IPS-18c (cell line): ENCODE data around the gene NR2C2AP.

ENCODE experiments used
- H3K4me3 ChIP-seq: 2 replicates; pipeline ENCODE4 v1.7.0; 2013; ENCODE audit warnings: low read depth, mild to moderate bottlenecking, low read length, moderate library complexity; ENCODE audit not compliant: insufficient read depth
- H3K9me3 ChIP-seq: one replicate; pipeline ENCODE4 v1.6.1; 2013; ENCODE audit warnings: mild to moderate bottlenecking, low read length, moderate library complexity; ENCODE audit not compliant: control insufficient read depth, insufficient read depth

The NR2C2AP gene

DNA sequence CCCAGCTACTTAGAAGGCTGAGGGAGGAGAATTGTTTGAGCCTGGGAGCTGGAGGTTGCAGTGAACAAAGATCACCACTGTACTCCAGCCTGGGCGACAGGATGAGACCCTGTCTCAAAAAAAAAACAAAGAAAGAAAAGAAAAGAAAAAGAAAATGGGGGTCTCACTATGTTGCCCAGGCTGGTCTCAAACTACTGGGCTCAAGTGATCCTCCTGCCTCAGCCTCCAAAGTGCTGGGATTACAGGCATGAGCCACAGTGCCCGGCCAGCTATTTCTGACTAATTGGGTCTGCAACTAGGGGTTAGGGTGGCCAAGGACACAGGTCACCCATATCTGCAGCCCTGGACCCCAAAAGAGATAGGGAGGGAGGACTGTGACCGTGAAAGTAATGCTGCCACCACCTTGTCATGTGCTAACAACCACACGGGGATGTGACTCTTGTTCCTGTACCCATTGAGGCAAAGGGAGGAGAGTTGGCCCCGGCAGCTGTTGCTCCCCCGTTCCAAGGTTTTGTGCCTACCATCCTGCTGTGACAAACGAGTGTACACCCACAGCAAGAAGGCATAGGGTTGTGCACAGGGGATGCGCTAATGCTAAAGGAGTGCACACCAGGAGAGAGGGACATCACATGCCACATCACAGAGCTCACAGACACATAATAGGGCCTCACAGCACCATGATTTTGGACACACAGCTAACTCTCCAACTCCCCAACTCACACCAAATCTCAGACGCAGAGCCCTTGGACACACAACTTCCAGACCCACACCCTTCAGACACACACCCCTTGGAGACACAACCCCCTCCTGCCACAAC lies 33.8 kb downstream of the NR2C2AP start:
- peak overlapping the region; percentile 38 for H3K4me3 ChIP-seq
- H3K9me3 ChIP-seq: no peaks in the 10 kb centered on the region

DNA sequence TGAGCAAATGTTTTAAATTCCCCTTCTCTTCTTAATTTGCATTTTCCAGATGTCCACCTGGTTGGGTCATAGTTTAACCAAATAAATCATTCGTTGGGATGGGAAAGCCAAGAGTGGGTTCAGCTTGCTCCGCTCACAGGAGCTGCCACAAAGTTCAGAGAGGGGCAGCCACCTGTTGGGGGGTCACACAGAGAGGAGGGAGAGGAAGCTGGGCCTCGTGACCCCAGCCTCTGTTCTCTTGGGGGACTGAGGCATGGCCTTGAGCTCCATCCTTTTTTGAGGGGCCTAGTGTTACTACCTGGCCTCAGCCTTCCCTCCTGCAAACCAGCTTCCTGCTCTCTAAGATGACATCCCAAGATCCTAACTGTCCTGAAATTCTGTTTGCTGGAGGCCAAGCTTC lies 35.6 kb downstream of the NR2C2AP start:
- H3K4me3 ChIP-seq: no peak overlapping the region
- H3K9me3 ChIP-seq: no peaks in the 10 kb centered on the region

DNA sequence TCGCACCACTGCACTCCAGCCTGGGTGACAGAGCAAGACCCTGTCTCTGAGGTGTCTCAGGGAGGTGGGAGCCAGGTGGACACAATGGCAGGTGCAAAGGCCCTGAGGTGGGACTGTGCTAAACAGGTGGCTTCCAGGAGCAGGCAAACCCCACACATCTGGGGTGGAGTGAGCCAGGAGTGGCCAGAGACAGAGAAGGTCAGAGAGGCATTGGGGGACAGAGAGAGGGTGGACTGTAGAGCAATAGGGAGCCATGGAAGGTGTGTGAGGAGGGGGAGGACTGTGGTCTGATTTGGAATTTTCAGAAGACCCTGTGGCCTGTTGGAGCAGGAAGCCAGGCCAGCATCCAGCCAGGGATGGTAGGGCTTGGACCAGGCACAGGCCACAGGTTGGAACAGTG lies 37.8 kb downstream of the NR2C2AP start:
- no peak overlapping the region for H3K4me3 ChIP-seq
- H3K9me3 ChIP-seq: no peaks in the 10 kb centered on the region

DNA sequence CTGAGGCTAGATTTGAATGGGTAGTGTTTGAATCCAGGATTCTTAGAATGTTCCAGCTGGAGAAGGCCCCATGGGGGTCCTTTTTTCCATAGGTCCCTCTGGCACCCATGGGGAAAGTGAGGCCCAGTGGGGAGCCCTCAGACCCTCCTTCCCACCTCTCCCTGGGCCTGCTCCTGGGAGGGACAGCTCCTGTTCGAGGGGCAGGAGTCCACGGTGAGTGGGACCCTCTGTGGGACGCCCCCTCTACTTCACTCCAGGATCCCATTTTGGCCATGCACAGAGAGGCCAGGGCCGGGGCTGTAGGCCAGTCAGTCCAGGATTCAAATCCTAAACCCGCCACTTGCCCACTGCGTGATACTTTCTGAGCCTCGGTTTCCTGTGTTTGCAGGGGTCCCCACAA lies 40.7 kb downstream of the NR2C2AP start:
- no peak overlapping the region for H3K4me3 ChIP-seq
- H3K9me3 ChIP-seq: no peaks in the 10 kb centered on the region

DNA sequence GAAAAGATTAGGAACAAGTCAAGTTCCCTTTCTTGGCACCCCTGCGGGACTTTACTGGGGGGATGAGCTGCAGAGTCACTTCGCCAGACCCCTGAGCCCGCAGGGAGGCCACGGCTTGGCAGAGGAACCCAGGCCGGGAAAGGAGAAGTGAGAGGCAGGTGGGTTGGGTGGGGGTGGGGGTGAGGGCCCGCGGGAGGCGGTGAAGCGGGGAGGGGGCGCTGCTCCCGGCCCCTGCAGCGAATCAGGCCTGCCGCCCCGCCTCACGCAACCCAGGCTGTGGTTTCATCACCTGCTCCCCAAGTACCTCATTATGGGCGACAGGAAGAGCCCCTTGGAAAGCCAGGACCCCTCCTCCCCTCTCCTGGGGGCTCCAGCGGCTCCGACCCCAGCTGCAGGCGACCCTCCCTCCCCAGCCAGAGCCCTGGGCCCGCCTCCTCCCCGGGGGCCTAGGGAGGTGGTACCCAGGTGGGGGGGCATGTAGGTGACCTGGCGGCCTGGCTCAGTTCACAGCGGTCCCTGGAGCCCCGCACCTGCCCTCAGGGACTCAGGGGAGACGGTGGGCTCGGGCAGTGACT lies 42.7 kb downstream of the NR2C2AP start:
- H3K9me3 ChIP-seq: no peaks in the 10 kb centered on the region
- H3K4me3 ChIP-seq: no peak overlapping the region

DNA sequence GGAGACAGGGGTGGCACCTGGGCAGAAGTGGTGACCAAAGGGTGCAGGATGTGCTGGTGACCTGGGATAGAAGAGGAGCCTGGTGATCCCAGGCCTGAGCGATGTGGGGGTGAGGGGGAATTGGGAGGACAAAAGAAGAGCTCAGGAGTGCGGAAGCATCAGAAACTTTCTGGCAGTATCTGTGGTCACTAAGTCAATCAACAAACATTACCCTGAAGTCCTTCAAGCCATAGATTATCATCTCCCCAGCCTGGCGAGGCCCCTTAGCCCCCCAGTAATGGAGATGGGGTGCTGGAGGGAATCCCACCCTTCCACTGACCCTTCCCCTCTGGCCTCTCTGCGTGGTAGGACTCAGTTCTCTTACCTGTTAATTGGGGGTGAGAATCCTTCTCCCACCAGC lies 43.7 kb downstream of the NR2C2AP start:
- Histone ChIP-seq H3K9me3 (no peaks in the 10 kb centered on the region), H3K4me3 (no peak overlapping the region)

DNA sequence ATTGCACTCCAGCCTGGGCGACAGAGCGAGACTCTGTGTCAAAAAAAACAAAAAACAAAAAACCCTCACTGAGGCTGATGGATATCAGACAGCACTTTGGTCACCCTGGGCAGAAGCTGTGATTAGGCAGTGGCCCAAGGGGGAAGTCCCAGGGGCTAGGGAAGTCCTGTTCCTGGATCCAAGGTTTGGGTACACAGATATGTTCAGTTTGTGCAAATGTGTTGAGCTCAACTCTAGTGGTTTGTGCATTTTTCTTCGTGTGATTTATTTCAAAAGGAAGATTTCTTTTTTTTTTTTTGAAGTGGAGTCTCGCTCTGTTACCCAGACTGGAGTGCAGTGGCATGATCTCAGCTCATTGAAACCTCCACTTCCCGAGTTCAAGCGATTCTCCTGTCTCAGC lies 45.4 kb downstream of the NR2C2AP start:
- no peak overlapping the region for H3K4me3 ChIP-seq
- peaks cover under 1% of the 10 kb centered on the region for H3K9me3 ChIP-seq

DNA sequence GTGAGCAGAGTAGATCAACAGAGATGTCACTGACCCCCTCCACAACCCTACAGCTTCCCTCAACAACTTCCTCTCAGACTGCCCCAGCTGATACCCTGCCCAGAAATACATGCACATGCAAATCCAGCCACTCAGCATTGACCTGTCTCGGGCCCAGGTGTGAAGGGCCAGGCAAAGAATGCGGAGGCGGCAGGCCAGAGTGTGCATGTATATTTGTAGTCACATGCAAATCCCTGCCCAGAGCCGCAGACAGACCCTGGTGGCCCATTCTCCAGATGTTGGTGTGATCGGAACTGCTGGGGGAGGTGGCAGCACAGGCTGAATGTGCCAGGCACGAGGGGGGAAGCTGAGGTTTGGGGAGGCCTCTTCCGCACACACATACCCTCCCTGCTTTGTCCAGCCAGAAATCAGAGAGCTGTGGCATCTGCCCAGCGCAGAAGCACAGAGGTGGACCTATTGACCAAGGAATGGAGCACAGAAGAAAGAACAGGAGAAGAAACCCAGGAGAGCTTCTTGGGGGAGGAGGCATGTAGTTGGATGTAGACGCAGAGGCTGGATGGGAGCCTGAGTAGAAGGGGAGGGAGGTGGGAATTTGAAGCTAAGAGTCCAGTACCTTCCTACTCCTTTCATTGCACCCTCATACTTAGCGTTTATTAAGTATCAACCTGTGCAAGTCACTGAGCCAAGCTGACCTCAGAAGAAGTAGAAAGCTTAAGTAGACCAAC lies 47.6 kb downstream of the NR2C2AP start:
- Histone ChIP-seq H3K4me3 (no peak overlapping the region), H3K9me3 (peaks cover 2% of the 10 kb centered on the region)

DNA sequence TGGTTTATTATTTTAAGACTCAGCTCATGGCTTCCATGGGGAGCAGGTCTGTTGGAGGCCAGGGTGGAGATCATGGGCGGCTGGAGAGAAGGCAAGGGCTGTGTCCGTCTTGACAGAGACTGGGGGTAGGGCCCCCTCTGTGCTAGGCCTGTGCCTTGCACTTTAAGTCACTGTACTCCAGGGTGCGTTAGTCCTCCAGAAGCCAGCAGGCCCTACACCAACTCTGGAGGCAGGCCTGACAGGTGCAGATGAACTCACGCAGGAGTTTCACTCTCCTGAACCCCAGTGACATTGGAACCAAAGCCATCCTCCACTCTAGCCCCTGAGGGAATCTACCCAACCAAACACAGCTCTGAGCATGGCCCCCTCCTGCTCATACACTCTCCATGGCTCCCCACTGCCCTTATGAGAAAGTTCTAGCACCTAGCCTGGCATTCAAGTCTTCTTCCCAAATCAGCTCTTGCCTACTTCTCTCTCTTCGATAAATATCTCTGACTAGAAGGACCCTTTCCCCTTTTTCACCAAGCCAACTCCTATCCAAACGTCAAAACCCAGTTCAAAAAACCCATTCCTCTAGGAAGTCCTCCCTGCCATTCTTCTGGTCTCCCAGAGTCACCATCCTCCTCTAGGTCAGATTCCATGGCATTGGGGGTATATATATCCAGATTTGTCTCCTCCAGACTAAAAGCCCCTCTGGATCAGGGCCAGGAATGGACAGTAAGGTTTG lies 48.3 kb downstream of the NR2C2AP start:
- Histone ChIP-seq H3K9me3 (peaks cover 2% of the 10 kb centered on the region), H3K4me3 (no peak overlapping the region)

DNA sequence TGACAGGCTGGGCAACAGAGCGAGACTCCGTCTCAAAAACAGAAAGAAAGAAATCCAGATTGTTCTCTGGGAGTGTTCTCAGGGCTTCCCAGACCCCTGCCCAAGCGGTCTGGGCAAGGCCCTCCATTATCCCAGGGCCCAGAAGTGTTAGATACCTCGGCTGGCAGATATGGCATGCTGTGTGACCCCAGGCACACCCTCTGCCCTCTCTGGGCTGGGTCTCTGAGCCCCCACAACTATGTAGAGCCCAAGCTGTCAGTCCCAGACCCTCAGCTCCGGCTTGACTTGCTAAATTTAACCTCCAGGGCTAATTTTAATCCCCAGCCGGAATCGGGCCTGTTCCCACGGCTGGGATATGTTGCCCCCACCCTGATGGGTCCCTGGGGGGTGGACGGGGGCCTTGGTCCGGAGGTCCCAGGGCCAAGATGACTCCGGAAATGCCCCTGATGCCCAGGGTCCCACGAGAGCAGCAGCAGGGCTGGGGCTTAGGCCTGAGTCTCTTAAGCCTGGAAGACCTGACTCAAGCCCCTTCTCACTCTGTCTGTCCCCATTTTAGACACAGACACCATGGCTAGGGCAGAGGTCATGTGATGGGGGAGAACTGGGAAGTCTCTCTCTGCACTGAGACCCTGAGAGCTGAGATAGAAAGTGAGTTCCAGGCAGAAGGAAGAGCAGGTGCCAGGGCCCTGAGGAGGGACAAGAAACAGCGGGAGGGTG lies 50.4 kb downstream of the NR2C2AP start:
- Histone ChIP-seq H3K9me3 (peaks cover 2% of the 10 kb centered on the region), H3K4me3 (no peak overlapping the region)

DNA sequence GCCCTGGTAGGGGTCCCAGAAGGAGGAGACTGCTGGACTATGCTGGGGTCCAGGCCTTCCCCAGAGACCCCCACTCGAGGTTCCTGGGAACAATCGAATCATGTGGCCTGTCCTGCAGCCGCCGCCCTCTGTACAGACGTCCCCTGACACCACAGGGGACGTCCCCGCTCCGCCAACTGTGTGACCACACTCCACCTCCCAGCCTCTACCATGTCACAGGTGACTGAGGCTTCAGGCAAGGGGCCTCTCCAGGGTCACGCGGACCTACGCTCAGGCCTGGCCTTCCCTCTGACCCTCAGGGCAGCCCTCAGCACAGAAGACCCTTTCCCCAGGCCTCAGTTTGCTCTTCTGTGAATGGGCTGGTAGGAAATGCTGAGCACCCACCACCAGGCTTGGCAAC lies 51.8 kb downstream of the NR2C2AP start:
- Histone ChIP-seq H3K4me3 (no peak overlapping the region), H3K9me3 (peaks cover 4% of the 10 kb centered on the region)
